ENCODE results near the gene DOCK1. TPM values are rescaled to one million over a fixed set of nuclear protein-coding genes. Genes with fewer than 3 reads are reported as not detected.

DOCK1 gene
- total RNA-seq, 1 donor, result 99.7 TPM

DNA sequence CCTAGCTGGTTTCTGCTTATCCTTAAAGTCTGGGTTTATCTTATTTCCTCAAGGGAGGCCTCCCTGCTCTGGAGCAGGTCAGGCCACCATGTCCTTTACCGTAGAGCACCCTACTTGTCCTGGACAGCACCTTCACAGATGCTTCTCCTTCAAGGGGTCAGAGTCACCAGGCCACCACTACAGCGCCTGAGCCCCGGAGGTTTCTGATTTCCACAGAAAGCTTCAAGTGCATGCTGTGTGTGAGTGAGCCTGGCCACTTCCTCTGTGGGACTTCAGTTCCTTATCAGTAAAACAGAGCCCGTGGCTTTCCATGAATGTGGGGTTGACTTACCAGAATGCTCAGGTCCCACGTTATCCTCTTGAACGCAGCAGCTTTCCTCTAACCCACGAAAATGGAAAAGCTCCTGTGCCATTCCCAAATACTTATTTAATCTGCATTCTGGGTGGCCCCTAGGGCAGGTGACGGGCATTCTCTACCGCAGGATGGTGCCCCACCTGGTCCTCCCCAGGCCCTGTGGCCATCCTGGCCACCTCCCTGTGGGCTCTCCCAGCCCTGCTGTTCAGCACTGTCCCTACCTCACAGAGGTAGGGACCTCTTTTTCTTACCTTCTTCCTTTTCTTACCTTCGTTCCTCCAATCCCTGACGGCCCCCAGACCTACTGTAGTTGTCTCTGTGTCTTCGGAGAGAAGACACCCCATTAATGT lies 1.4 kb upstream of the DOCK1 start:
- no peak for DNase-seq (ENCODE audit: low read depth)

DNA sequence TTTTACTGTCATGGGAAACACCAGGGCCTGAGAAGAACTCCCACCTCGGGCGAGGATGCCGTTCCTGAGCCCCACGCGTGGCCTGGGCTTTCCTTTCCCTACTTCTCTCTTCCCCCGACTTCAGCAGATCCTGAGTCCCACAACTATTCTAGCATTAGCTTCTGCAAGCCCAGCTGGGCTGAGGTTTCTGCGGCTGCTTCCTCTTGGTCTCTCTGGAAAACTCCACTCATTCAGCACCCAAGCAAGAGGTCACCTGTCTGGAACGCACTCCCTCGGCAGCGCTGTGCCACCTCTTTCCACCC lies 761 bp upstream of the DOCK1 start:
- H3K4me3 ChIP-seq (ENCODE audit: low read depth, low read length), result peak overlapping the region; percentile 82
- TF ChIP-seq, protein P1, sequence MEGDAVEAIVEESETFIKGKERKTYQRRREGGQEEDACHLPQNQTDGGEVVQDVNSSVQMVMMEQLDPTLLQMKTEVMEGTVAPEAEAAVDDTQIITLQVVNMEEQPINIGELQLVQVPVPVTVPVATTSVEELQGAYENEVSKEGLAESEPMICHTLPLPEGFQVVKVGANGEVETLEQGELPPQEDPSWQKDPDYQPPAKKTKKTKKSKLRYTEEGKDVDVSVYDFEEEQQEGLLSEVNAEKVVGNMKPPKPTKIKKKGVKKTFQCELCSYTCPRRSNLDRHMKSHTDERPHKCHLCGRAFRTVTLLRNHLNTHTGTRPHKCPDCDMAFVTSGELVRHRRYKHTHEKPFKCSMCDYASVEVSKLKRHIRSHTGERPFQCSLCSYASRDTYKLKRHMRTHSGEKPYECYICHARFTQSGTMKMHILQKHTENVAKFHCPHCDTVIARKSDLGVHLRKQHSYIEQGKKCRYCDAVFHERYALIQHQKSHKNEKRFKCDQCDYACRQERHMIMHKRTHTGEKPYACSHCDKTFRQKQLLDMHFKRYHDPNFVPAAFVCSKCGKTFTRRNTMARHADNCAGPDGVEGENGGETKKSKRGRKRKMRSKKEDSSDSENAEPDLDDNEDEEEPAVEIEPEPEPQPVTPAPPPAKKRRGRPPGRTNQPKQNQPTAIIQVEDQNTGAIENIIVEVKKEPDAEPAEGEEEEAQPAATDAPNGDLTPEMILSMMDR (IDR thresholded peaks at IDR 0.05; ENCODE audit: insufficient read depth, low read depth, low read length), result no peak
- peak; percentile 15 for DNase-seq (ENCODE audit: low read depth)

More for the DNA sequence above, 1.4 kb upstream of the DOCK1 start:
- no peak overlapping the region for H3K4me3 ChIP-seq (ENCODE audit: low read depth, low read length)
- TF ChIP-seq, protein P1 (IDR thresholded peaks at IDR 0.05; ENCODE audit: insufficient read depth, low read depth, low read length), result no peak

DNA sequence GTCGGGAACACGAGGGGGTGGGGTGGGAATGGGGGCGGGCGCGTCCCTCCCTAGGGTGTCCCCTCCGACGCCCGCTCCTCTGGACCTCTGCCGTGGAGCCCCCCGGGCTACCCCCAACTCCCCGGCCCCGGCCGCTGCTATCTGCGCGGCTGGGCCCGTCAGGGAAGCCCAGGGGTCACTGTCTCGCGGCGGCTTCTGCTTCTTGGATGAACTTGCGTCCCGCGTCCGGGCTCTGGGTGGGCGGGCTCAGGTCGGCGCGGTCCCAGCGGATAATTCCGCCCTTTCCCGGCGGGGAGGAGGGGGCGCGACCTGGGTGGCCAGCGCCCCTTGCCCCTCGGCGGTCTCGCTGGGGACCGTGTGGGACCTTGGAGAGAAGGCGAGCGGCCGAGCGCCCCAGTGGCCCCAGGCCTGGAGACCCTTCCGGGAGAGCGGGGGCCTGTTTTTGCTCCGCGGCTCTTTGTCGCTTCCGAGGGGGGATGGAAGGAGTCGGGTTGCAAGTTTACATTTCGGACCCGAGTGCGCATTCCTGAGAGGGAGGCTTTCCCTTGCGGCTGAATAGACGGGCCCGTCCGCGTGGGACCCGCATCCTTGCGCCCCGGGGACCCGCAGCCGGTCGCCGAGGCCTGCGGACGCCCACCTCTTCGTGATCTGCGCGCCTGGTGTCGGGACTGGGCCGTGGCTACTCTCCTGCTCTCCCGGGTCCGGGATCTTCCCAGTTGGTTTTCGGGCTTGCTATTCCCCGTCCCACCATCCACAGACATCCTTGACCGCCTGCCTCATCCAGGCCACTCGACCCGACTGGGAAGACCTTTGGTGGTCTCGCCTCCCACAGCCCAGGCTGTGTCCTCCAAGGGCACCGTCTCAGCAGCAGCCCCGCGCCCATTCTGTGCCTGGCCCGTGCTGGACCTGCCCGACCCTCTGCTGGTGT lies 812 bp downstream of the DOCK1 start:
- peak; percentile 41 for DNase-seq (ENCODE audit: low read depth)
- TF ChIP-seq, protein P1 (IDR thresholded peaks at IDR 0.05; ENCODE audit: insufficient read depth, low read depth, low read length), result no peak
- peak overlapping the region; percentile 82 for H3K4me3 ChIP-seq (ENCODE audit: low read depth, low read length)

DNA sequence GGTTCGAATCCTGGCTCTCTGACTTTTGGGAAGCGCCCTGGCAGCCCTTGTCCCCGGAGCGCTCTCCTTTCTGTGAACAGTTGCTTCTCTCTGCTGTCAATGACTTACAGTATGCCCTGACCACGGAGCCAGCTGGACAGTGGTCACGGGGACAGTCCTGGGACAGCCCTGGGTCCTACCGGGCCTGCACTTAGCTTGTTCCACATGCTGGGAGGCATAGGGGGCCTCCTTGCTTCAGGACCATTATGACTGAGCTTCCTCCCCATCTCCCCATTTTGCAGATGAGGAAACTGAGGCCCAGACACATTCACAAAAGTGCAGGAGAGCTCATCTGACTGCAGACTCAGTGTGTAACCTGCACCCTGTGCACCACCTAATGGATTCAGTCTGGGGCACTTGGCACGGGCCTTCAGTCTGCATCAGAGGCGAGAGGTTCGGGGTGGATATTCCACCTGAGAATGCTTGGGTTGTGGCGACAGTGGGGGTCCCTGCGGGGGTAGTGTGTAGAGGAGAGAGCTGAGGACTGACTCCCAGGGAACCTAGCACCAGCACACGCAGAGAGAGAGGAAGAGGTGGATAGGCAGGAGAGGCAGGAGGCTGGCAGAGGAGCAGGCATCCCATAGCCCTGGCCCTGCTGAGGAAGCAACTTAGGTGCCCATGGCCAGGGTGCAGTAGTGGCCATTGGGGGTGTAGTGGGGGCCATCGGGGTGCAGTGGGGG lies 1.6 kb downstream of the DOCK1 start:
- DNase-seq (ENCODE audit: low read depth), result no peak
- TF ChIP-seq, protein P1 (IDR thresholded peaks at IDR 0.05; ENCODE audit: insufficient read depth, low read depth, low read length), result no peak
- H3K4me3 ChIP-seq (ENCODE audit: low read depth, low read length), result peak overlapping the region; percentile 82

DNA sequence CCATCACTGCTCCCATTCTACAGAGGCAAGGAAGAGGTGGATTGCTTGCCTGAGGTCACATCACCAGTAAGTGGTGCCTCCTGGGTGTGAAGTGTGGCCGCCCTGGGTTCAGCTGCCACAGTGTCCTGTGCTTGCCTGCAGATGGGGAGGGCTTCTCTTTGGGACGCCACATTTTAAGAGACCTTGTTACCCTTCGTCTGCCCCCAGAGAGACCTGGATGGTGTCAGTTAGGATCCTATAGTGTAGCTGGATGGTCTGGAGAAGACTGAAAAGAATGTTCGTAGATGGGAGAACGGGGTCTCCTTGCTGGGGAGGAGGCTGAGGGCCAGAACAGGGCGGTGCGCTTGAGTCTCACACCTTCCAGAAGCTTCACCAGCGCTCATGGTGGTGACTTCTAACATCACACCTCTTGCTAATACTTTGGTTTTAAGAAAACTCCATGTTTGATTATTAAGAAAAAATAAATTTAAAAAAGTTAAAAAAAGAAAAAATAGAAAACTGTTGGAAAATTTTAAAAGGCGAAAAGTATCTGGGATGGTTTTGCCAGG lies 2.3 kb downstream of the DOCK1 start:
- TF ChIP-seq, protein P1 (IDR thresholded peaks at IDR 0.05; ENCODE audit: insufficient read depth, low read depth, low read length), result peak; percentile 19
- H3K4me3 ChIP-seq (ENCODE audit: low read depth, low read length), result no peak overlapping the region
- no peak for DNase-seq (ENCODE audit: low read depth)

DNA sequence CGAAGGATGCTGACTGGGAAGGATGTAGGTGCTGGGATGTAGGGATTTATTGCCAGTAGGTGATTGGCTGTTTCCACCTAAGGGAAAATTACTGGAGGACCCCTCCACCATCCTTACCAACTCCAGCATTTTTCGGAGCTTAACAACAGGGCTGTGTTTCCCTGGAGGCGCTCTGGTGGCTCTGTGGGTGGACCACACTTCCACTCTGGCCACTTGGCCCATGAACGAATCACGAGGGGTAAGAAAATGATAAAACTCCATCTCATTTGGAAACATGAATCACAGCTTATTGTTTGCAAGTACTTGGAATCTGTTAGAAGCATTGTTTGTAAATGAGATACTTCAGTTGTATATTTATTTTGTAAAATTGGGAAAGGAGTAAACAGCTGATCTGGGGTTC lies 3.0 kb downstream of the DOCK1 start:
- H3K4me3 ChIP-seq (ENCODE audit: low read depth, low read length), result no peak overlapping the region
- TF ChIP-seq, protein P1 (IDR thresholded peaks at IDR 0.05; ENCODE audit: insufficient read depth, low read depth, low read length), result no peak
- peak; percentile 35 for DNase-seq (ENCODE audit: low read depth)

Measured in fibroblast of villous mesenchyme (primary cell).